Adrenal gland (tissue), 12 donors: ENCODE results near the gene PRPF8. TPM values are rescaled to one million over a fixed set of nuclear protein-coding genes. Genes with fewer than 3 reads are reported as not detected.

ENCODE experiments used
- DNase-seq, 7 donors: peaks; one replicate each; pipeline ENCODE4 v3.0.0-alpha.2; 2019 to 2020
- H3K27ac ChIP-seq, 5 donors: fragments of 200-600 bp; sonication (generic) in 4 of 5; 1 replicate in 3 of 5; 2 replicates in 2 of 5; pipeline versions ENCODE4 v1.5.1 to v1.8.0; 2016 to 2020; ENCODE audit warnings: mild to moderate bottlenecking in 1 of 5
- H3K27me3 ChIP-seq: fragments of 200-600 bp; 2 replicates; pipeline ENCODE4 v1.8.0; 2021
- H3K36me3 ChIP-seq, 2 donors: fragments of 200-600 bp; replicated peaks in 1 of 2; 1 replicate in 1 of 2; 2 replicates in 1 of 2; pipeline versions ENCODE4 v1.5.1 to v1.8.0; 2018 to 2022
- H3K4me1 ChIP-seq, 2 donors: fragments of 200-600 bp; replicated peaks in 1 of 2; 1 replicate in 1 of 2; 2 replicates in 1 of 2; pipeline versions ENCODE4 v1.5.1 to v1.8.0; 2018 to 2021
- H3K4me3 ChIP-seq, 4 donors: fragments of 200-600 bp; sonication (generic) in 3 of 4; one replicate each; pipeline ENCODE4 v1.5.1; 2016 to 2018
- H3K9me3 ChIP-seq, 3 donors: fragments of 200-600 bp; sonication (generic) in 1 of 3; replicated peaks in 1 of 3; 1 replicate in 2 of 3; 2 replicates in 1 of 3; pipeline versions ENCODE4 v1.5.1 to v1.8.0; 2016 to 2021
- CTCF ChIP-seq, 6 experiments: fragments of 450-650 bp in 4 of 6; fragments of 200-600 bp in 2 of 6; sonication (generic) in 1 of 6; IDR thresholded peaks; 1 replicate in 5 of 6; 2 replicates in 1 of 6; pipeline versions ENCODE4 v1.5.1 to v1.8.0; 2016 to 2021; ENCODE audit warnings: antibody characterized with exemption in 6 of 6, mild to moderate bottlenecking in 2 of 6, moderate library complexity in 1 of 6
- POLR2A ChIP-seq, 2 donors: fragments of 450-650 bp; IDR thresholded peaks; one replicate each; pipeline ENCODE4 v1.6.1; 2017; ENCODE audit warnings: antibody characterized with exemption in 2 of 2, mild to moderate bottlenecking in 2 of 2, moderate library complexity in 1 of 2
- WGBS, 4 donors: extraction: QIAGEN DNeasy Blood & Tissue Kit in 2 of 4; methylation state at CpG; one replicate each; pipeline versions ENCODE4 v1.1.5 to v1.1.7; 2013 to 2017; 5-methylcytosine and 5-hydroxymethylcytosine counted together
- intact Hi-C, 2 donors: fragments of 100-400 bp; cut with DNase I; formaldehyde crosslinking; loops; one replicate each; pipeline versions ENCODE4 v1.14.1 to v1.15.0; 2022 to 2023
- polyA plus RNA-seq, 3 donors: library from polyadenylated mRNA; stranded (reverse); fragments of 200-250 nt in 2 of 3; fragments of 350-450 nt in 1 of 3; fragmentation: Illumina TruSeq in 1 of 3; extraction: RNeasy Lipid Tissue Mini Kit (QIAGEN cat#74804) in 1 of 3; gene quantifications; one replicate each; pipeline ENCODE4 v1.2.3, GENCODE V29; 2013 to 2014
- total RNA-seq, 9 donors: library from RNA; depleted of rRNA in 4 of 9; stranded (reverse); fragments of >200 nt in 4 of 9; fragments of 120-200 nt in 1 of 9; fragmentation: NEBNext Ultra II Directional in 1 of 9; extraction: Animal tissue kit (Norgen Biotek cat#: 25700) in 1 of 9; gene quantifications; one replicate each; pipeline versions ENCODE4 v1.1.0 to v1.2.4, GENCODE V29; 2013 to 2023
- donor health status: healthy with polysubstance abuse.
- donor health status: Bipolar disorder and iron deficiency.
- donor health status: DM: yes; HTN: yes; CAD: no.
- donor health status: DM: no; HTN: no; CAD: no.
- donor health status: DM: no; HTN: no; CAD: no.
- donor health status: DM: yes; HTN: yes; CAD: no.

The PRPF8 gene
- total and polyA plus RNA-seq, 12 donors, result 107 to 748 (median 212) TPM

- Histone ChIP-seq H3K27me3 (no peaks in the 10 kb centered on the region), H3K27ac (peak overlapping the region in 1 of 5 donors; percentile 13), H3K9me3 (no peaks in the 10 kb centered on the region), H3K4me3 (no peak overlapping the region), H3K4me1 (peaks cover 17 to 45% of the 10 kb centered on the region in 2 donors), H3K36me3 (peaks cover 0 to 34% of the 10 kb centered on the region in 2 donors)
- no peak for TF ChIP-seq POLR2A (IDR thresholded peaks at IDR 0.05)
- TF ChIP-seq CTCF (IDR thresholded peaks at IDR 0.05), result no peak
- DNase-seq, result peak in 1 of 7 donors; percentile 53
- intact Hi-C loops, result loop anchor here (5.0 kb wide), 1 partner anchor 54 kb away; no protein-coding TSS in a partner anchor
- WGBS, 4 donors, result 87 to 97% (median 88%) methylated on average over 14 to 28 of the region's 28 CpGs
Measured at GRCh38 chr17:1727876-1728630, 43.4 kb upstream of the PRPF8 start.

GRCh38 chr17:1727258-1727789 lies 42.7 kb upstream of the PRPF8 start:
- H3K27ac ChIP-seq, result no peak overlapping the region
- H3K36me3 ChIP-seq, result peaks cover 0 to 29% of the 10 kb centered on the region in 2 donors
- peaks cover 17 to 48% of the 10 kb centered on the region in 2 donors for H3K4me1 ChIP-seq
- DNase-seq, result no peak
- TF ChIP-seq POLR2A (IDR thresholded peaks at IDR 0.05), result no peak
- TF ChIP-seq CTCF (IDR thresholded peaks at IDR 0.05), result no peak
- 87 to 93% (median 90%) methylated on average over 6 to 21 of the region's 21 CpGs for WGBS, 4 donors
- no peaks in the 10 kb centered on the region for H3K27me3 ChIP-seq
- H3K9me3 ChIP-seq, result no peaks in the 10 kb centered on the region
- no peak overlapping the region for H3K4me3 ChIP-seq
- intact Hi-C loops, result loop anchor here (5.0 kb wide), 1 partner anchor 55 kb away; no protein-coding TSS in a partner anchor

GRCh38 chr17:1726626-1727257 lies 42.1 kb upstream of the PRPF8 start:
- Histone ChIP-seq H3K36me3 (peaks cover 0 to 29% of the 10 kb centered on the region in 2 donors), H3K9me3 (no peaks in the 10 kb centered on the region), H3K27ac (no peak overlapping the region), H3K27me3 (no peaks in the 10 kb centered on the region), H3K4me1 (peaks cover 17 to 48% of the 10 kb centered on the region in 2 donors), H3K4me3 (no peak overlapping the region)
- no peak for TF ChIP-seq POLR2A (IDR thresholded peaks at IDR 0.05)
- TF ChIP-seq CTCF (IDR thresholded peaks at IDR 0.05), result no peak
- intact Hi-C loops, result loop anchor here (5.0 kb wide), 1 partner anchor 56 kb away; no protein-coding TSS in a partner anchor
- no peak for DNase-seq
- 78 to 92% (median 89%) methylated on average over 5 to 18 of the region's 18 CpGs for WGBS, 4 donors
